SK-N-SH treated with all-trans-retinoic acid at 6 μM for 48 hours (cell line): ENCODE data around the gene GRM7.

ENCODE experiments used
- ATAC-seq: fragments of 200-7000 bp; cut with Tn5 transposase; 3 replicates; pipeline ENCODE4 v1.9.1; 2020; ENCODE audit warnings: mild to moderate bottlenecking, moderate library complexity
- ARNTL ChIP-seq: fragments of 450-650 bp; formaldehyde crosslinking; IDR thresholded peaks from 2 replicates; pipeline ENCODE4 v1.5.0; 2020; ENCODE audit warnings: low read depth, mild to moderate bottlenecking, moderate library complexity, borderline replicate concordance
- BACH2 ChIP-seq: fragments of 250-450 bp; sonication (Bioruptor Pico); IDR thresholded peaks from 2 replicates; pipeline ENCODE4 v1.9.0; 2021; ENCODE audit warnings: mild to moderate bottlenecking, borderline replicate concordance
- CREB5 ChIP-seq: fragments of 250-450 bp; sonication (Bioruptor Pico); IDR thresholded peaks from 2 replicates; pipeline ENCODE4 v1.5.1; 2020; ENCODE audit warnings: low read depth, mild to moderate bottlenecking, moderate library complexity
- CSDC2 ChIP-seq: fragments of 250-450 bp; sonication (Bioruptor Pico); IDR thresholded peaks from 2 replicates; pipeline ENCODE4 v1.5.0; 2020; ENCODE audit warnings: mild to moderate bottlenecking, moderate library complexity
- ESRRG ChIP-seq: fragments of 250-450 bp; sonication (Bioruptor Pico); IDR thresholded peaks from 2 replicates; pipeline ENCODE4 v1.6.1; 2021; ENCODE audit warnings: mild to moderate bottlenecking
- GLIS3 ChIP-seq: fragments of 250-450 bp; sonication (Bioruptor Pico); IDR thresholded peaks from 2 replicates; pipeline ENCODE4 v1.5.0; 2020; ENCODE audit warnings: mild to moderate bottlenecking, moderate library complexity
- ISL1 ChIP-seq: fragments of 250-450 bp; sonication (Bioruptor Pico); IDR thresholded peaks from 2 replicates; pipeline ENCODE4 v2.1.2; 2022; ENCODE audit warnings: mild to moderate bottlenecking, moderate library complexity
- OSR1 ChIP-seq: fragments of 250-450 bp; sonication (Bioruptor Pico); IDR thresholded peaks from 2 replicates; pipeline ENCODE4 v1.8.0; 2022; ENCODE audit warnings: moderate library complexity, mild to moderate bottlenecking, inconsistent platforms
- PPARA ChIP-seq: fragments of 250-450 bp; sonication (Bioruptor Pico); IDR thresholded peaks from 2 replicates; pipeline ENCODE4 v1.5.0; 2020; ENCODE audit warnings: mild to moderate bottlenecking, borderline replicate concordance
- RARB ChIP-seq: fragments of 250-450 bp; sonication (Bioruptor Pico); IDR thresholded peaks from 2 replicates; pipeline ENCODE4 v1.8.0; 2021; ENCODE audit warnings: mild to moderate bottlenecking, moderate library complexity
- SNAI2 ChIP-seq: fragments of 250-450 bp; sonication (Bioruptor Pico); IDR thresholded peaks from 2 replicates; pipeline ENCODE4 v1.5.0; 2020; ENCODE audit warnings: mild to moderate bottlenecking, moderate library complexity
- TOX ChIP-seq: fragments of 250-450 bp; sonication (Bioruptor Pico); IDR thresholded peaks from 2 replicates; pipeline ENCODE4 v1.8.0; 2021; ENCODE audit warnings: mild to moderate bottlenecking, moderate library complexity, borderline replicate concordance
- ZC3H10 ChIP-seq: fragments of 250-450 bp; sonication (Bioruptor Pico); IDR thresholded peaks from 2 replicates; pipeline ENCODE4 v1.5.1; 2021; ENCODE audit warnings: mild to moderate bottlenecking, moderate library complexity
- ZFP3 ChIP-seq: fragments of 250-450 bp; sonication (Bioruptor Pico); IDR thresholded peaks from 2 replicates; pipeline ENCODE4 v1.5.0; 2020; ENCODE audit warnings: mild to moderate bottlenecking, moderate library complexity
- ZFP30 ChIP-seq: fragments of 450-650 bp; formaldehyde crosslinking; IDR thresholded peaks from 2 replicates; pipeline ENCODE4 v1.5.0; 2022; ENCODE audit warnings: mild to moderate bottlenecking, moderate library complexity
- ZNF565 ChIP-seq: fragments of 450-650 bp; formaldehyde crosslinking; conservative IDR thresholded peaks from 2 replicates; pipeline ENCODE4 v1.5.0; 2020; ENCODE audit warnings: low read depth, mild to moderate bottlenecking, moderate library complexity
- ZNF70 ChIP-seq: fragments of 450-650 bp; formaldehyde crosslinking; IDR thresholded peaks from 2 replicates; pipeline ENCODE4 v1.5.0; 2020; ENCODE audit warnings: mild to moderate bottlenecking, moderate library complexity
- ZNF8 ChIP-seq: fragments of 450-650 bp; formaldehyde crosslinking; IDR thresholded peaks from 2 replicates; pipeline ENCODE4 v1.5.0; 2020; ENCODE audit warnings: mild to moderate bottlenecking, moderate library complexity
- TF ChIP-seq, protein P1 (sequence below): fragments of 250-450 bp; sonication (Bioruptor Pico); IDR thresholded peaks from 2 replicates; pipeline ENCODE4 v1.5.0; 2020; ENCODE audit warnings: mild to moderate bottlenecking, moderate library complexity
- TF ChIP-seq, protein P2 (sequence below): fragments of 250-450 bp; sonication (Bioruptor Pico); IDR thresholded peaks from 2 replicates; pipeline ENCODE4 v1.5.1; 2021; ENCODE audit warnings: mild to moderate bottlenecking, moderate library complexity
- TF ChIP-seq, protein P3 (sequence below): fragments of 250-450 bp; sonication (Bioruptor Pico); IDR thresholded peaks from 2 replicates; pipeline ENCODE4 v1.8.0; 2020; ENCODE audit warnings: mild to moderate bottlenecking, moderate library complexity, borderline replicate concordance
- TF ChIP-seq, protein P4 (sequence below): fragments of 250-450 bp; sonication (Bioruptor Pico); IDR thresholded peaks from 2 replicates; pipeline ENCODE4 v1.8.0; 2021; ENCODE audit warnings: low read depth, mild to moderate bottlenecking, moderate library complexity, borderline replicate concordance

GRM7 gene

GRCh38 chr3:7000501-7000900 lies 139.6 kb downstream of the GRM7 start:
- ATAC-seq, result no peak
- TF ChIP-seq ZNF565, result no peak
- TF ChIP-seq GLIS3, result no peak
- TF ChIP-seq, protein P1, sequence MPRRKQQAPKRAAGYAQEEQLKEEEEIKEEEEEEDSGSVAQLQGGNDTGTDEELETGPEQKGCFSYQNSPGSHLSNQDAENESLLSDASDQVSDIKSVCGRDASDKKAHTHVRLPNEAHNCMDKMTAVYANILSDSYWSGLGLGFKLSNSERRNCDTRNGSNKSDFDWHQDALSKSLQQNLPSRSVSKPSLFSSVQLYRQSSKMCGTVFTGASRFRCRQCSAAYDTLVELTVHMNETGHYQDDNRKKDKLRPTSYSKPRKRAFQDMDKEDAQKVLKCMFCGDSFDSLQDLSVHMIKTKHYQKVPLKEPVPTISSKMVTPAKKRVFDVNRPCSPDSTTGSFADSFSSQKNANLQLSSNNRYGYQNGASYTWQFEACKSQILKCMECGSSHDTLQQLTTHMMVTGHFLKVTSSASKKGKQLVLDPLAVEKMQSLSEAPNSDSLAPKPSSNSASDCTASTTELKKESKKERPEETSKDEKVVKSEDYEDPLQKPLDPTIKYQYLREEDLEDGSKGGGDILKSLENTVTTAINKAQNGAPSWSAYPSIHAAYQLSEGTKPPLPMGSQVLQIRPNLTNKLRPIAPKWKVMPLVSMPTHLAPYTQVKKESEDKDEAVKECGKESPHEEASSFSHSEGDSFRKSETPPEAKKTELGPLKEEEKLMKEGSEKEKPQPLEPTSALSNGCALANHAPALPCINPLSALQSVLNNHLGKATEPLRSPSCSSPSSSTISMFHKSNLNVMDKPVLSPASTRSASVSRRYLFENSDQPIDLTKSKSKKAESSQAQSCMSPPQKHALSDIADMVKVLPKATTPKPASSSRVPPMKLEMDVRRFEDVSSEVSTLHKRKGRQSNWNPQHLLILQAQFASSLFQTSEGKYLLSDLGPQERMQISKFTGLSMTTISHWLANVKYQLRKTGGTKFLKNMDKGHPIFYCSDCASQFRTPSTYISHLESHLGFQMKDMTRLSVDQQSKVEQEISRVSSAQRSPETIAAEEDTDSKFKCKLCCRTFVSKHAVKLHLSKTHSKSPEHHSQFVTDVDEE, result no peak
- TF ChIP-seq, protein P2, sequence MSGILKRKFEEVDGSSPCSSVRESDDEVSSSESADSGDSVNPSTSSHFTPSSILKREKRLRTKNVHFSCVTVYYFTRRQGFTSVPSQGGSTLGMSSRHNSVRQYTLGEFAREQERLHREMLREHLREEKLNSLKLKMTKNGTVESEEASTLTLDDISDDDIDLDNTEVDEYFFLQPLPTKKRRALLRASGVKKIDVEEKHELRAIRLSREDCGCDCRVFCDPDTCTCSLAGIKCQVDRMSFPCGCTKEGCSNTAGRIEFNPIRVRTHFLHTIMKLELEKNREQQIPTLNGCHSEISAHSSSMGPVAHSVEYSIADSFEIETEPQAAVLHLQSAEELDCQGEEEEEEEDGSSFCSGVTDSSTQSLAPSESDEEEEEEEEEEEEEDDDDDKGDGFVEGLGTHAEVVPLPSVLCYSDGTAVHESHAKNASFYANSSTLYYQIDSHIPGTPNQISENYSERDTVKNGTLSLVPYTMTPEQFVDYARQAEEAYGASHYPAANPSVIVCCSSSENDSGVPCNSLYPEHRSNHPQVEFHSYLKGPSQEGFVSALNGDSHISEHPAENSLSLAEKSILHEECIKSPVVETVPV (CRISPR knock-in tag), result no peak
- no peak for TF ChIP-seq PPARA (CRISPR knock-in tag)
- TF ChIP-seq ISL1 (CRISPR knock-in tag), result no peak
- no peak for TF ChIP-seq ZNF8 (CRISPR knock-in tag)
- TF ChIP-seq CSDC2, result no peak
- no peak for TF ChIP-seq OSR1
- no peak for TF ChIP-seq SNAI2 (CRISPR knock-in tag)
- no peak for TF ChIP-seq ZC3H10 (CRISPR knock-in tag)
- TF ChIP-seq, protein P3, sequence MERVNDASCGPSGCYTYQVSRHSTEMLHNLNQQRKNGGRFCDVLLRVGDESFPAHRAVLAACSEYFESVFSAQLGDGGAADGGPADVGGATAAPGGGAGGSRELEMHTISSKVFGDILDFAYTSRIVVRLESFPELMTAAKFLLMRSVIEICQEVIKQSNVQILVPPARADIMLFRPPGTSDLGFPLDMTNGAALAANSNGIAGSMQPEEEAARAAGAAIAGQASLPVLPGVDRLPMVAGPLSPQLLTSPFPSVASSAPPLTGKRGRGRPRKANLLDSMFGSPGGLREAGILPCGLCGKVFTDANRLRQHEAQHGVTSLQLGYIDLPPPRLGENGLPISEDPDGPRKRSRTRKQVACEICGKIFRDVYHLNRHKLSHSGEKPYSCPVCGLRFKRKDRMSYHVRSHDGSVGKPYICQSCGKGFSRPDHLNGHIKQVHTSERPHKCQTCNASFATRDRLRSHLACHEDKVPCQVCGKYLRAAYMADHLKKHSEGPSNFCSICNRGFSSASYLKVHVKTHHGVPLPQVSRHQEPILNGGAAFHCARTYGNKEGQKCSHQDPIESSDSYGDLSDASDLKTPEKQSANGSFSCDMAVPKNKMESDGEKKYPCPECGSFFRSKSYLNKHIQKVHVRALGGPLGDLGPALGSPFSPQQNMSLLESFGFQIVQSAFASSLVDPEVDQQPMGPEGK (CRISPR knock-in tag), result no peak
- TF ChIP-seq BACH2 (CRISPR knock-in tag), result no peak
- no peak for TF ChIP-seq TOX (CRISPR knock-in tag)
- TF ChIP-seq RARB, result no peak
- no peak for TF ChIP-seq CREB5 (CRISPR knock-in tag)

DNA sequence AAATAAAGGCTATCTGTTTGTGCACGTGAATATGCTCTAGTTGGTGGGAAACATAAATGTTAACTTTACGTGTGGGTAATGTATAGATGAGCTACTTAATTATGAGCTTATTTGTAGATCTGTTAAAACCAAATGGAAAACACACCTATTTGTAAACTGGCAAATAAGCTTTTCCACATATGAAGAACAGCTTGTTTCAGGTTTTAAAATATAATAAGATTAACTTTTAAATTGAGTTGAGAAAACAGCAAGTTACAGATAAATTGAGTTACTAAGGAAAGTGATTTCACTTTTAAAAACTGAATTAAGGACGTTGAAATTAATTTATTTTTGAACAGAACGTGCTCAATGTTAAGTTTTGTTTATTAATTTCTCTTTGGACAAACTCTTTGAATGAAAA lies 140.5 kb downstream of the GRM7 start:
- TF ChIP-seq ZNF70, result no peak
- peak; percentile 91 for TF ChIP-seq ZFP30 (CRISPR knock-in tag)
- no peak for TF ChIP-seq ZNF565
- TF ChIP-seq ESRRG (CRISPR knock-in tag), result no peak
- TF ChIP-seq, protein P4, sequence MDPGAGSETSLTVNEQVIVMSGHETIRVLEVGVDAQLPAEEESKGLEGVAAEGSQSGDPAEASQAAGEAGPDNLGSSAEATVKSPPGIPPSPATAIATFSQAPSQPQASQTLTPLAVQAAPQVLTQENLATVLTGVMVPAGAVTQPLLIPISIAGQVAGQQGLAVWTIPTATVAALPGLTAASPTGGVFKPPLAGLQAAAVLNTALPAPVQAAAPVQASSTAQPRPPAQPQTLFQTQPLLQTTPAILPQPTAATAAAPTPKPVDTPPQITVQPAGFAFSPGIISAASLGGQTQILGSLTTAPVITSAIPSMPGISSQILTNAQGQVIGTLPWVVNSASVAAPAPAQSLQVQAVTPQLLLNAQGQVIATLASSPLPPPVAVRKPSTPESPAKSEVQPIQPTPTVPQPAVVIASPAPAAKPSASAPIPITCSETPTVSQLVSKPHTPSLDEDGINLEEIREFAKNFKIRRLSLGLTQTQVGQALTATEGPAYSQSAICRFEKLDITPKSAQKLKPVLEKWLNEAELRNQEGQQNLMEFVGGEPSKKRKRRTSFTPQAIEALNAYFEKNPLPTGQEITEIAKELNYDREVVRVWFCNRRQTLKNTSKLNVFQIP, result no peak
- no peak for ATAC-seq

- TF ChIP-seq, protein P2 (CRISPR knock-in tag), result no peak
- TF ChIP-seq ISL1 (CRISPR knock-in tag), result no peak
- no peak for TF ChIP-seq ZC3H10 (CRISPR knock-in tag)
- TF ChIP-seq, protein P4, result no peak
- TF ChIP-seq, protein P3 (CRISPR knock-in tag), result no peak
- TF ChIP-seq ZFP3 (CRISPR knock-in tag), result no peak
- TF ChIP-seq GLIS3, result no peak
- no peak for TF ChIP-seq OSR1
- TF ChIP-seq ARNTL, result no peak
- TF ChIP-seq ZFP30 (CRISPR knock-in tag), result no peak
- no peak for TF ChIP-seq ZNF8 (CRISPR knock-in tag)
- TF ChIP-seq TOX (CRISPR knock-in tag), result no peak
- no peak for TF ChIP-seq SNAI2 (CRISPR knock-in tag)
- TF ChIP-seq CSDC2, result no peak
- TF ChIP-seq ZNF70, result no peak
- ATAC-seq, result no peak
Observed at GRCh38 chr3:7015683-7016440, 154.9 kb downstream of the GRM7 start.
